GM12891 (cell line): ENCODE measurements around the gene TARP.

ENCODE experiments used
- POLR2A ChIP-seq: IDR thresholded peaks from 2 replicates; pipeline ENCODE4 v1.6.1; 2011; ENCODE audit warnings: low read depth, low read length, control low read depth
- POLR2AphosphoS5 ChIP-seq: IDR thresholded peaks from 2 replicates; pipeline ENCODE4 v1.6.1; 2011; ENCODE audit warnings: low read depth, low read length, control low read depth
- POU2F2 ChIP-seq: IDR thresholded peaks from 2 replicates; pipeline ENCODE4 v1.6.1; 2011; ENCODE audit warnings: low read depth, mild to moderate bottlenecking, control low read depth, low read length, moderate library complexity
- TAF1 ChIP-seq: IDR thresholded peaks from 2 replicates; pipeline ENCODE4 v1.6.1; 2011; ENCODE audit warnings: low read depth, low read length, control low read depth

DNA sequence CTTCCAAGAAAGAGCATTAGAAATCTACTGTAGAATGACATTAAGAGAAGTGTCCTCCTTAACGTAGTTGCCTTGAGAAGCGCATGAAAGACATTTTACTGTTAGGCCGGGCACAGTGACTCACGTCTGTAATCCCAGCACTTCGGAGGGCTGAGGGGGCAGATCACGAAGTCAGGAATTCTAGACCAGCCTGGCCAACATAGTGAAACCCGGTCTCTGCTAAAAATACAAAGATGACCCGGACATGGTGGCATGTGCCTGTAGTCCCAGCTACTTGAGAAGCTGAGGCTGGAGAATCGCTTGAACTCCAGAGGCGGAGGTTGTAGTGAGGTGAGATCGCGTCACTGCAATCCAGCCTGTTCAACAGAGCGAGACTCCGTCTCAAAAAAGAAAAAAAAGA lies 28.9 kb downstream of the TARP start:
- TF ChIP-seq TAF1 (no peak), POLR2AphosphoS5 (no peak), POU2F2 (no peak), POLR2A (no peak)
